Suppressor macrophage treated with lipopolysaccharide for 1 hour (primary cell): ENCODE data around the gene JADE2.

Experiments used
- DNase-seq, 3 donors: peaks; one replicate each; pipeline ENCODE4 v3.0.0-alpha.2; 2020 to 2022

Gene JADE2

GRCh38 chr5:134570886-134571285 lies 45.4 kb downstream of the JADE2 start:
- no peak for DNase-seq

DNA sequence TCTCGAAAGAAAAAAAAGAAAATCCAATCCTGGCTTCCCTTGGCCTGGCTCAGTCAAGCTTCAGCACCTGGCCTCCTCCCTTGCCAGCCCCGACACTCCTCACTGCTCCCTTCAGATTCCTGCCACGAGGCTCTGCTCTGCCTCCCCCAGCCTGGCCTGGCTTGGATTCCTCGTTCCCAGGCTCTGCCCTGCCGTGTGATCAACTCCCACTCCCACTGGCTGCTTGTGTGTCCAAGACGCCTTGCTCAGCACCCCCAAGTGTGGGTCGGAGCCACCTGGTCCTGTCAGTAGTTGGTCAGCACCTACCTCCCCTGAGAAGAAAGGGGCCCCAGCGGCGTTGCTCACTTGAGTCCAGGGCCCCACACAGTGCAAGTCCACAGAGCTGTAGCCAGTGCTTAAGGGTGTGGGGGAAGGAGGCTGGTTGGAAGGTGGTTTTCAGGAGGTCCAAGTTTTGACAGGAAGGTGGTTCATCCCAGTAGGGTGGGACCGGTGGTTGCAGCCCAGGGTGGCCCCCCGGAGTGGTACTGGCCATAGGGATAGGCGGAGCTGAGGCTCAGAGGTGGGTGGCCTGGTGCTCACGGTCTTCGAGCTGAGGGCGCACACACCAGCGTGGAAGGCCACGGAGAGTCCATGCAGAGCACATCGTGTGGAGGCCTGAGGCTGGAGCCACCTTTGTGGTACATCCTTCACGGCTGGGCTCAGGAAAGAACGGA lies 46.4 kb downstream of the JADE2 start:
- no peak for DNase-seq

- DNase-seq: no peak
Measured at GRCh38 chr5:134572811-134573210, 47.3 kb downstream of the JADE2 start.

DNA sequence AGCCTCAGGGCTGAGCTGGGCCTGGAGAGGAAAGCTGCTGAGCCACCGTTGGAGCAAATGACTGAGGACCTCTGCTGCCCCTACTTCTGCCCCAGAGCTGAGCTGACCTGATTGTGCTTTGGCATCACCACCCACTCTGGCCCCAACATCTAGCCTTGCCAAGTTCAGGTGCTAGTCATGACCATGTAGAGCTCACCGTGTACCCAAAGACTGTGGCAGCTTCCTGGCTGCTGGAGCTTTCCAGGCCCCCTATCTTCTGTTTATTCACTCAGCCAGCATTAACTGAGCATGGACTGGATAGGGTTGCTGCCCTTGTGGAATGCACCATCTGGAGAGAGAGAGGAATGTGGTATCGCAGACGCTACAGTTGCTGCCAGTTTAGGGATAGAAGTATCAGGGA lies 49.1 kb downstream of the JADE2 start:
- DNase-seq: no peak

DNA sequence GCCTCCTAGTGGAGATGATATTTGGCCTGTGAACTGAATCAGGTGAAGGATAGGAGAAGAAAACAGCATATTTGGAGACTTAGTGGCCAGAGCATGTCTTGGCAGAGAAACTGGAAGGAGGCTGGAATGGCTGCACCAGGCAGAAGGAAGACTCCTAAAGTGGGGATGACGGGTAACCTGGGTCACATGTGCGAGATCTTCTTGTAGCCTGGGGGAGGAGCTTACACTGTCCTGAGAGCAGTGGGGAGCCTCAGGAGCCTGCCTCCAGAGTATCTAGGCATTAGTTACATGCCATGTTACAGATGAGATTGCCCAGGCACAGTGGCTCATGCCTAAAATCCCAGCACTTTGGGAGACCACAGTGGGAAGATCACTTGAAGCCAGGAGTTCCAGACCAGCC lies 49.8 kb downstream of the JADE2 start:
- DNase-seq: no peak

GRCh38 chr5:134576386-134577021 lies 51.0 kb downstream of the JADE2 start:
- DNase-seq: peak; percentile 76 to 86 (median 83)

DNA sequence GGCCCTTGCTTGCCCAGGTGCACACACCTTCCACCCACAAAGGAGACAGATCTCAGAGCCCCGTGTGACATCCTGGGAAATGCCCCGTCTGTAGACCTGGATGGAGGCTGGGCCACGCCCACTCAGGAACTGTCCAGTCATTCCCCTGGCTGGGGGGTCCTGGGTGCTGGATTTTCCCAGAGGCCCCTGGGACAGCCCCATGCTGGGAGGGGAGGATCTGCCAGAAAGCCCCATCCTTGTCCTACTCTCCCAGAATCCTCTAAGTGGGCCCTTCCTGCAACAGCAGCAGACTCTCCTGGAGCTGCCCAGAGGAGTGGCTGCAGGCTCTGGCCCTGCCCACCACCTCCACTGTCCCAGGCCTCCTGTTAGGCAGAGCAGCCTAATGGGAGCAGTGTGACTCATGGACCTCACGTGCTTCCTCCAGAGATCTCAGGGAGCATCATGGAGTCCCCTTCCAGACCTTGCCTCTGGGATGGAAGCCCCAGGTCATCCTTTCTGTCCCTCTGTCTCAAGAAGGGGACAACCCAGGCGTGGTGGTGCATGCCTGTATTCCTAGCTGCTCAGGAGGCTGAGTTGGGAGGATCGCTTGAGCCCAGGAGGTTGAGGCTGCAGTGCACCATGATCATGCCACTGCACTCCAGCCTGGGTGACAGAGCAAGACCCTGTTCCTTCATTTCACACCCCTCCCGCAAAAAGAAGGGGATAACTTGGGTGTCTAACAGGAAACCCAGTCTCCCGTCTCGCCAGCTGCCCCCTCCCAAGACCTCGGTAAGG lies 51.7 kb downstream of the JADE2 start:
- peak; percentile 69 to 85 (median 77) for DNase-seq

- DNase-seq: peak; percentile 88 to 95 (median 92)
Measured at GRCh38 chr5:134577796-134578577, 52.5 kb downstream of the JADE2 start.

DNA sequence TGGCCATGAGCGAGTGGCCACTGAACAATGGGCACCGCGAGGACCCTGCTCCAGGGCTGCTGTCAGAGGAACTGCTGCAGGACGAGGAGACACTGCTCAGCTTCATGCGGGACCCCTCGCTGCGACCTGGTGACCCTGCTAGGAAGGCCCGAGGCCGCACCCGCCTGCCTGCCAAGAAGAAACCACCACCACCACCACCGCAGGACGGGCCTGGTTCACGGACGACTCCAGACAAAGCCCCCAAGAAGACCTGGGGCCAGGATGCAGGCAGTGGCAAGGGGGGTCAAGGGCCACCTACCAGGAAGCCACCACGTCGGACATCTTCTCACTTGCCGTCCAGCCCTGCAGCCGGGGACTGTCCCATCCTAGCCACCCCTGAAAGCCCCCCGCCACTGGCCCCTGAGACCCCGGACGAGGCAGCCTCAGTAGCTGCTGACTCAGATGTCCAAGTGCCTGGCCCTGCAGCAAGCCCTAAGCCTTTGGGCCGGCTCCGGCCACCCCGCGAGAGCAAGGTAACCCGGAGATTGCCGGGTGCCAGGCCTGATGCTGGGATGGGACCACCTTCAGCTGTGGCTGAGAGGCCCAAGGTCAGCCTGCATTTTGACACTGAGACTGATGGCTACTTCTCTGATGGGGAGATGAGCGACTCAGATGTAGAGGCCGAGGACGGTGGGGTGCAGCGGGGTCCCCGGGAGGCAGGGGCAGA lies 53.3 kb downstream of the JADE2 start:
- DNase-seq: no peak

DNA sequence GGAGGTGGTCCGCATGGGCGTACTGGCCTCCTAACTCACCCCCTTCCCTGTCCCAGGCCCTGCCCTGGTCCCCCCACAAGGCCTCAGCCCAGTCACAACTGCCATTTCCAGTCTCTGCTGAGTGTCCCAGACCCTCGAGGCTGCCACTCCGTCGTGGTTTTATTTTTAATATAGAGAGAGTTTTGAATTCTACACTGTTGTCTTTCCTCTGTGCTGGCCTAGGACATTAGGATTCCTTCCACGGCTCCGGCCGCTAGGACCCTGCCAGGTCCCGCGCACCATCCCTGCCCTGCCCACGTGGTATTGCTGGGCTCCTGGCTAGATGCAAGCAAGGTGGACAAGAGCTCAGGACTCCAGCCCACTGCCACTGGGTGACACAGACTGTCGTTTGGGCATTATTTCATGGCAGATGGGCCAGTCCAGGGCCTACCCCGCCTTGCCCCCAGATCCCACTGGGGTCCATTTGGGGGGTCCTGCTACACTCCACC lies 53.9 kb downstream of the JADE2 start:
- no peak for DNase-seq

- DNase-seq: no peak
Measured at GRCh38 chr5:134580001-134580460, 54.6 kb downstream of the JADE2 start.

- DNase-seq: no peak
Measured at GRCh38 chr5:134581241-134581981, 55.9 kb downstream of the JADE2 start.

- no peak for DNase-seq
Measured at GRCh38 chr5:134582281-134582680, 56.8 kb downstream of the JADE2 start.

GRCh38 chr5:134582941-134583340 lies 57.5 kb downstream of the JADE2 start:
- no peak for DNase-seq

DNA sequence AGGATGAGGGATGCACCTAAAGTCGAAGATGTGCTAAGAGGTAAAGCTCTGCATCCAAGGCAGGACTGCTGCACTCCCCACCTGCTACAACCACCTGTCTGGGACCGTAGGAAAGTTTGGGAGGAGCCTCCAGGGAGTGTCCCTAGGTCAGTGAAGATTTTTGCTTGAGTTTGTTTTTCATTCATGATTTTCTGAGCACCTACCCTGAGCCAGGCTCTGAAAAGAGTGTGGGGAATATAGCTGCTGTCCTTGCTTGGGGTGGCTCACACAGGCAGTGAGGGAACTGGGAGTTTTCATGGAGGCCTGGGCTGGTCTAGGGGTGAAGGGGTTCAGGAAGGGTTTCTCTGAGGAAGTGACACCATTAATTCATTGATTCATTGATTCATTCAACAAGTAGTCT lies 58.3 kb downstream of the JADE2 start:
- DNase-seq: no peak

- no peak for DNase-seq
Measured at GRCh38 chr5:134584662-134585061, 59.2 kb downstream of the JADE2 start.

DNA sequence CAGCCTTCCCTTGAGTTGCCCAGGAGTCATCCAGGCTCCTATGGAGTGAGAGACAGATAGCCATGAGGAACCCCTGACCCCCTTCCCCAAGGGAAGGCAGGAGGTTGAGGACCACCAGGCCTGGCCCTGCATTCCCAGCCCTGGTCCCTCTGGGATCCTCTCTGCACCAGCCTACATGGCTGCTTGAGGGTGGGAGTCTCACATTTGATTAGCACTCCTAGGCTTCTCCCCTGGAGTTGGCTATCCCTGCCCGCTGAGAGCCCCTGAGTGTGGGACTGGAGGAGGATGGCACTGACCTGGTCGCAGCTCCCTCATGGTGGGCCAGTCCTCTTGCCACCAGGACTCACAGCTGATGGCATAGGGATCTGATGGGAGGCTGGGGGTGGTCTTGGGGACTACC lies 60.5 kb downstream of the JADE2 start:
- no peak for DNase-seq

- peak; percentile 85 to 94 (median 88) for DNase-seq
Measured at GRCh38 chr5:134586866-134587524, 61.5 kb downstream of the JADE2 start.

- no peak for DNase-seq
Measured at GRCh38 chr5:134590992-134591659, 65.7 kb downstream of the JADE2 start.

- no peak for DNase-seq
Measured at GRCh38 chr5:134592141-134592746, 66.8 kb downstream of the JADE2 start.
